Keratinocyte (primary cell): ENCODE results near the gene LRRC73.
A peak's percentile ranks its signal among the peaks of the same experiment; 100 is the strongest.

Experiments used
- CTCF ChIP-seq, 3 experiments: IDR thresholded peaks in 1 of 3; conservative IDR thresholded peaks in 1 of 3; optimal IDR thresholded peaks in 1 of 3; 2 replicates in 2 of 3; 3 replicates in 1 of 3; pipeline versions ENCODE3 to v1.5.1; 2011; ENCODE audit warnings: low read length in 3 of 3, mild to moderate bottlenecking in 3 of 3, moderate library complexity in 2 of 3, control low read depth in 1 of 3, inconsistent platforms in 1 of 3; ENCODE audit not compliant: insufficient read depth in 2 of 3; ENCODE audit errors: extremely low read depth in 1 of 3
- EZH2 ChIP-seq: IDR thresholded peaks from one replicate; pipeline ENCODE4 v1.6.1; 2012; ENCODE audit warnings: inconsistent platforms, mild to moderate bottlenecking, low read length, moderate library complexity

GRCh38 chr6:43506667-43507471 lies 3.3 kb downstream of the LRRC73 start:
- TF ChIP-seq CTCF (optimal IDR thresholded peaks at IDR 0.05 in 1 of 3, IDR thresholded peaks at IDR 0.05 in 1 of 3, conservative IDR thresholded peaks at IDR 0.05 in 1 of 3; ENCODE audit: extremely low read depth in 1 of 3, insufficient read depth in 2 of 3, low read length in 3 of 3) (peak in 2 of 3 experiments; percentile 92 to 96), EZH2 (no peak)
